HCT116 (cell line): ENCODE measurements around the gene THAP8. TPM values are rescaled to one million over a fixed set of nuclear protein-coding genes. Genes with fewer than 3 reads are reported as not detected.

Experiments
- ATAC-seq: fragments of 200-7000 bp; cut with Tn5 transposase; 2 replicates; pipeline ENCODE4 v1.9.1; 2020; ENCODE audit warnings: mild to moderate bottlenecking, moderate library complexity
- BruUV-seq: library from RNA; stranded (reverse); fragments of 400-500 nt; replicated peaks from 2 replicates; lab custom pipeline; 2021; lab: Mats Ljungman, UMichigan
- CTCF ChIA-PET: fragments of 300-600 bp; sonication (Branson Sonifier 250); formaldehyde crosslinking; loops from one replicate; lab custom pipeline; 2021; ENCODE audit warnings: antibody characterized with exemption; lab: Charles Lee
- POLR2A ChIA-PET: fragments of 300-600, 350-600 bp; sonication (Branson Sonifier 250); formaldehyde crosslinking; loops from one replicate; lab custom pipeline; 2021; ENCODE audit warnings: antibody characterized with exemption; lab: Charles Lee
- RAD21 ChIA-PET, 2 experiments: fragments of 300-600 bp; sonication (Branson Sonifier 250); formaldehyde crosslinking; loops; one replicate each; lab custom pipeline; 2023; ENCODE audit warnings: low total read pairs in 2 of 2; ENCODE audit not compliant: uncharacterized antibody in 2 of 2, unreplicated experiment in 2 of 2, low non-redundant PET in 1 of 2; lab: Charles Lee
- DNase-seq: peaks from one replicate; pipeline ENCODE4 v3.0.0-alpha.2; 2010; ENCODE audit warnings: low read depth, low spot score
- H2AFZ ChIP-seq: fragments of 200-600 bp; shearing (Covaris generic), sonication (generic); 2 replicates; pipeline ENCODE4 v1.6.1; 2017; ENCODE audit warnings: low read depth, mixed run types, mixed read lengths, antibody characterized with exemption, low read length; ENCODE audit not compliant: poor library complexity, severe bottlenecking
- H3K27ac ChIP-seq: 2 replicates; pipeline ENCODE4 v1.5.1; 2012; ENCODE audit warnings: low read depth, low read length
- H3K27me3 ChIP-seq: fragments of 200-600 bp; sonication (generic); 2 replicates; pipeline ENCODE4 v1.6.1; 2016; ENCODE audit warnings: mixed run types, low read length, mixed read lengths; ENCODE audit not compliant: insufficient read depth
- H3K36me3 ChIP-seq, 2 experiments: fragments of 200-500 bp in 1 of 2; fragments of 200-600 bp in 1 of 2; sonication (Bioruptor generic) in 1 of 2; sonication (generic) in 1 of 2; 2 replicates each; pipeline versions ENCODE4 v1.5.1 to v1.6.1; 2014 to 2016; ENCODE audit warnings: low read length in 2 of 2, inconsistent platforms in 1 of 2, mixed read lengths in 1 of 2, mixed run types in 1 of 2; ENCODE audit not compliant: insufficient read depth in 2 of 2, control insufficient read depth in 1 of 2
- H3K4me1 ChIP-seq, 2 experiments: fragments of 200-600 bp in 1 of 2; sonication (generic) in 1 of 2; 2 replicates each; pipeline versions ENCODE4 v1.5.1 to v1.6.1; 2012 to 2017; ENCODE audit warnings: low read length in 2 of 2, inconsistent platforms in 1 of 2, mild to moderate bottlenecking in 1 of 2, mixed read lengths in 1 of 2, mixed run types in 1 of 2, moderate library complexity in 1 of 2; ENCODE audit not compliant: insufficient read depth in 2 of 2, control insufficient read depth in 1 of 2
- H3K4me2 ChIP-seq: fragments of 200-600 bp; sonication (generic); 2 replicates; pipeline ENCODE4 v1.6.1; 2017; ENCODE audit warnings: mixed run types, low read length, mixed read lengths
- H3K4me3 ChIP-seq, 2 experiments: fragments of 200-600 bp in 1 of 2; sonication (generic) in 1 of 2; replicated peaks in 1 of 2; 2 replicates each; pipeline ENCODE4 v1.5.1; 2011 to 2016; ENCODE audit warnings: low read length in 2 of 2, control low read depth in 1 of 2, low read depth in 1 of 2, mild to moderate bottlenecking in 1 of 2, mixed read lengths in 1 of 2, mixed run types in 1 of 2
- H3K79me2 ChIP-seq: fragments of 200-600 bp; sonication (generic); 2 replicates; pipeline ENCODE4 v1.6.1; 2017; ENCODE audit warnings: mild to moderate bottlenecking, mixed run types, low read length, moderate library complexity, mixed read lengths; ENCODE audit not compliant: insufficient read depth
- H3K9ac ChIP-seq: fragments of 200-600 bp; sonication (generic); 2 replicates; pipeline ENCODE4 v1.6.1; 2016; ENCODE audit warnings: low read length, mixed read lengths
- H3K9me2 ChIP-seq: fragments of 200-600 bp; sonication (generic), shearing (Covaris generic); 2 replicates; pipeline ENCODE4 v1.6.1; 2017; ENCODE audit warnings: mixed run types, mild to moderate bottlenecking, moderate library complexity; ENCODE audit not compliant: insufficient read depth
- H3K9me3 ChIP-seq, 2 experiments: fragments of 200-500 bp in 1 of 2; fragments of 200-600 bp in 1 of 2; sonication (Bioruptor generic) in 1 of 2; sonication (generic) in 1 of 2; 2 replicates each; pipeline ENCODE4 v1.6.1; 2014 to 2017; ENCODE audit warnings: low read length in 2 of 2, mixed read lengths in 2 of 2, inconsistent platforms in 1 of 2, low read depth in 1 of 2, mild to moderate bottlenecking in 1 of 2, mixed run types in 1 of 2, moderate library complexity in 1 of 2; ENCODE audit not compliant: control insufficient read depth in 1 of 2, insufficient read depth in 1 of 2
- H4K20me1 ChIP-seq: fragments of 200-600 bp; sonication (generic), shearing (Covaris generic); 2 replicates; pipeline ENCODE4 v1.6.1; 2017; ENCODE audit warnings: mixed run types, mild to moderate bottlenecking, moderate library complexity; ENCODE audit not compliant: insufficient read depth
- ATF3 ChIP-seq: IDR thresholded peaks from 2 replicates; pipeline ENCODE4 v1.6.1; 2012
- CBX3 ChIP-seq: IDR thresholded peaks from 2 replicates; pipeline ENCODE4 v1.6.1; 2012; ENCODE audit warnings: low read depth
- CEBPB ChIP-seq: IDR thresholded peaks from 2 replicates; pipeline ENCODE4 v1.6.1; 2012; ENCODE audit warnings: low read depth
- CTCF ChIP-seq, 3 experiments: fragments of 200-600 bp in 1 of 3; sonication (generic) in 1 of 3; IDR thresholded peaks in 2 of 3; conservative IDR thresholded peaks in 1 of 3; 2 replicates each; pipeline ENCODE4 v1.5.1; 2012 to 2017; ENCODE audit warnings: low read depth in 2 of 3, low read length in 2 of 3, antibody characterized with exemption in 1 of 3, borderline replicate concordance in 1 of 3, control low read depth in 1 of 3, mild to moderate bottlenecking in 1 of 3, mixed read lengths in 1 of 3, mixed run types in 1 of 3, moderate library complexity in 1 of 3; ENCODE audit not compliant: insufficient read depth in 1 of 3
- EGR1 ChIP-seq: IDR thresholded peaks from 2 replicates; pipeline ENCODE4 v1.6.1; 2012; ENCODE audit warnings: low read depth
- ELF1 ChIP-seq: IDR thresholded peaks from 2 replicates; pipeline ENCODE4 v1.6.1; 2012; ENCODE audit warnings: low read depth, borderline replicate concordance
- EZH2 ChIP-seq: fragments of 200-600 bp; sonication (generic); IDR thresholded peaks from 2 replicates; pipeline ENCODE4 v1.6.1; 2017; ENCODE audit warnings: antibody characterized with exemption, mixed run types
- EZH2phosphoT487 ChIP-seq: fragments of 200-600 bp; IDR thresholded peaks from 2 replicates; pipeline ENCODE4 v1.6.1; 2018; ENCODE audit warnings: antibody characterized with exemption, borderline replicate concordance
- MAX ChIP-seq: IDR thresholded peaks from 2 replicates; pipeline ENCODE4 v1.6.1; 2012
- POLR2A ChIP-seq: IDR thresholded peaks from 2 replicates; pipeline ENCODE4 v1.7.0; 2011; ENCODE audit warnings: borderline replicate concordance; ENCODE audit not compliant: insufficient read depth, insufficient read length; ENCODE audit errors: extremely low read depth
- POLR2AphosphoS5 ChIP-seq: IDR thresholded peaks from 2 replicates; pipeline ENCODE4 v1.6.1; 2011; ENCODE audit warnings: mild to moderate bottlenecking, low read depth, low read length, moderate library complexity
- RAD21 ChIP-seq: IDR thresholded peaks from 2 replicates; pipeline ENCODE4 v1.6.1; 2012; ENCODE audit warnings: low read depth, mild to moderate bottlenecking
- REST ChIP-seq: IDR thresholded peaks from 2 replicates; pipeline ENCODE4 v1.6.1; 2012; ENCODE audit warnings: low read depth
- SIN3A ChIP-seq: IDR thresholded peaks from 2 replicates; pipeline ENCODE4 v1.6.1; 2012; ENCODE audit warnings: low read depth
- SRF ChIP-seq: IDR thresholded peaks from 2 replicates; pipeline ENCODE4 v1.6.1; 2012; ENCODE audit warnings: low read depth
- TCF7L2 ChIP-seq: IDR thresholded peaks from 2 replicates; pipeline ENCODE4 v1.7.0; 2011; ENCODE audit warnings: borderline replicate concordance, inconsistent platforms; ENCODE audit not compliant: insufficient read depth, insufficient read length; ENCODE audit errors: extremely low read depth
- YY1 ChIP-seq: IDR thresholded peaks from 2 replicates; pipeline ENCODE4 v1.6.1; 2011; ENCODE audit warnings: low read length, low read depth, moderate library complexity, mild to moderate bottlenecking; ENCODE audit not compliant: insufficient replicate concordance; ENCODE audit errors: extremely low read depth
- ZFX ChIP-seq: fragments of 450-650 bp; IDR thresholded peaks from 2 replicates; pipeline ENCODE4 v1.6.1; 2017
- ZNF274 ChIP-seq: fragments of 200-500 bp; sonication (Bioruptor generic); IDR thresholded peaks from 2 replicates; pipeline ENCODE4 v1.6.1; 2014; ENCODE audit warnings: mild to moderate bottlenecking, low read depth, low read length, inconsistent platforms
- intact Hi-C: fragments of 100-400 bp; cut with micrococcal nuclease; formaldehyde crosslinking; loops from 2 replicates; pipeline ENCODE4 v1.10.0; 2022
- total RNA-seq: library from RNA; stranded (reverse); gene quantifications from one replicate; pipeline ENCODE4 v1.2.1, GENCODE V29; 2021; ENCODE audit not compliant: unreplicated experiment

THAP8 gene
- total RNA-seq, 1 experiment from 2014 or later: 1.7 TPM

DNA sequence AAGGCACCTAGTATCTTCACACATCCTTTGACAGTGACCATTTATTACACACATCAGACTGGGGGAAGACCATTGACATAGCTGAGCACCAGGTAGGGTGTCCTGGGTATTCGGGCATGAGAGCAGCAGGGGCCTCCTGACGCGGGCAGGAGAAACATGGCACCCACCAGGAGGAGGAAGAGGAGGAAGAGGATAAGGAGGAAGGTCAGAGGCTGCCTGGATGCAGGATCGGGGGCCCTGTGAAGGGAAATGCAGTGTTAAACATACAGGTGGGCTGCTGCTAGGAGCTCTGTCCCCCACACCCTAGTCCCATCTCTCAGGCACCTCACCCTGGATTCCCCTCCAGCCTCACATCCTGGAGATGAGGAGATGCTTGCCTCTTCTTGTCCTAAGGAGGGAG is 50.8 kb downstream of the THAP8 start:
- H3K27me3 ChIP-seq: no peaks in the 10 kb centered on the region
- no peak overlapping the region for H3K4me3 ChIP-seq
- ATAC-seq: no peak
- H3K36me3 ChIP-seq: peaks cover 0 to 5% of the 10 kb centered on the region in 2 experiments; a peak in 2 of 4 replicates
- TF ChIP-seq ATF3 (no peak), EZH2phosphoT487 (no peak), MAX (no peak), EZH2 (no peak), YY1 (no peak), ZFX (no peak), POLR2A (no peak), ZNF274 (no peak), TCF7L2 (no peak), CBX3 (no peak), REST (no peak), RAD21 (no peak), ELF1 (no peak), CTCF (IDR thresholded peaks at IDR 0.05 in 2 of 3, conservative IDR thresholded peaks at IDR 0.05 in 1 of 3; ENCODE audit: borderline replicate concordance in 1 of 3, insufficient read depth in 1 of 3, low read depth in 2 of 3, low read length in 2 of 3) (no peak), POLR2AphosphoS5 (no peak), CEBPB (no peak), SRF (no peak), SIN3A (no peak), EGR1 (no peak)
- BruUV-seq: no TSS peak
- peaks cover 5 to 10% of the 10 kb centered on the region in 2 experiments; a peak in 2 of 4 replicates for H3K4me1 ChIP-seq
- H3K9ac ChIP-seq: no peak overlapping the region
- no peaks in the 10 kb centered on the region for H4K20me1 ChIP-seq
- intact Hi-C loops: loop anchor here (10.0 kb wide), 1 partner anchor 112 kb away; the partner anchor contains the start of genes OVOL3, POLR2I and TBCB
- H2AFZ ChIP-seq: no peak overlapping the region
- peaks cover 32% of the 10 kb centered on the region; the same call in 1 of the 2 replicates for H3K79me2 ChIP-seq
- no peaks in the 10 kb centered on the region for H3K9me3 ChIP-seq
- H3K4me2 ChIP-seq: no peak overlapping the region
- no peaks in the 10 kb centered on the region for H3K9me2 ChIP-seq
- ChIA-PET RAD21 (no interaction called here), POLR2A (interaction anchor here (0.7 to 0.9 kb wide), 2 partner anchors 9 to 11 kb away, joined by 3 read pairs; partner anchors contain the start of gene ALKBH6), CTCF (no interaction called here)
- DNase-seq: no peak
- no peak overlapping the region for H3K27ac ChIP-seq
